Endothelial cell (in vitro differentiated cells): ENCODE data around the gene TBKBP1. TPM values are rescaled to one million over a fixed set of nuclear protein-coding genes. Genes with fewer than 3 reads are reported as not detected.

ENCODE experiments used
- DNase-seq: peaks from one replicate; pipeline ENCODE4 v3.0.0; 2021; ENCODE audit warnings: low spot score
- H3K27ac Mint-ChIP-seq: one replicate; pipeline ENCODE4 v1.8.0; 2021; ENCODE audit warnings: mixed read lengths, inconsistent platforms; ENCODE audit not compliant: unreplicated experiment
- H3K27me3 Mint-ChIP-seq: one replicate; pipeline ENCODE4 v1.8.0; 2021; ENCODE audit warnings: mild to moderate bottlenecking, moderate library complexity, mixed read lengths, inconsistent platforms; ENCODE audit not compliant: unreplicated experiment
- H3K36me3 Mint-ChIP-seq: one replicate; pipeline ENCODE4 v1.8.0; 2021; ENCODE audit warnings: mild to moderate bottlenecking, low read depth, mixed read lengths, inconsistent platforms; ENCODE audit not compliant: unreplicated experiment
- H3K4me1 Mint-ChIP-seq: one replicate; pipeline ENCODE4 v1.8.0; 2021; ENCODE audit warnings: mild to moderate bottlenecking, mixed read lengths, inconsistent platforms; ENCODE audit not compliant: unreplicated experiment
- H3K4me3 Mint-ChIP-seq: one replicate; pipeline ENCODE4 v1.8.0; 2021; ENCODE audit warnings: mild to moderate bottlenecking, mixed read lengths, inconsistent platforms; ENCODE audit not compliant: unreplicated experiment
- H3K9me3 Mint-ChIP-seq: one replicate; pipeline ENCODE4 v1.8.0; 2021; ENCODE audit warnings: mixed read lengths, inconsistent platforms; ENCODE audit not compliant: unreplicated experiment
- CTCF ChIP-seq: fragments of 200-600 bp; sonication (generic); IDR thresholded peaks from one replicate; pipeline ENCODE4 v1.5.0; 2021; ENCODE audit warnings: antibody characterized with exemption; ENCODE audit not compliant: unreplicated experiment
- total RNA-seq: library from RNA; stranded (reverse); fragmentation: NEBNext Ultra II Directional; extraction: Animal tissue kit (Norgen Biotek cat#: 25700); gene quantifications from one replicate; pipeline ENCODE4 v1.2.1, GENCODE V29; 2021; ENCODE audit not compliant: unreplicated experiment

Gene TBKBP1
- total RNA-seq, 1 donor from 2014 or later = 31.4 TPM

GRCh38 chr17:47718634-47719405 is 24.9 kb downstream of the TBKBP1 start:
- Mint-ChIP-seq H3K27ac (no peak overlapping the region), H3K9me3 (no peaks in the 10 kb centered on the region), H3K27me3 (peaks cover 17% of the 10 kb centered on the region), H3K4me3 (no peak overlapping the region), H3K4me1 (peaks cover 15% of the 10 kb centered on the region), H3K36me3 (no peaks in the 10 kb centered on the region)
- no peak for TF ChIP-seq CTCF
- no peak for DNase-seq

GRCh38 chr17:47719411-47720152 is 25.6 kb downstream of the TBKBP1 start:
- Mint-ChIP-seq H3K36me3 (no peaks in the 10 kb centered on the region), H3K4me1 (peaks cover 15% of the 10 kb centered on the region), H3K9me3 (no peaks in the 10 kb centered on the region), H3K4me3 (no peak overlapping the region), H3K27ac (no peak overlapping the region), H3K27me3 (peaks cover 18% of the 10 kb centered on the region)
- DNase-seq = no peak
- TF ChIP-seq CTCF = no peak

GRCh38 chr17:47720196-47720595 is 26.2 kb downstream of the TBKBP1 start:
- H3K4me3 Mint-ChIP-seq = no peak overlapping the region
- no peaks in the 10 kb centered on the region for H3K36me3 Mint-ChIP-seq
- peaks cover 19% of the 10 kb centered on the region for H3K27me3 Mint-ChIP-seq
- no peaks in the 10 kb centered on the region for H3K9me3 Mint-ChIP-seq
- TF ChIP-seq CTCF = no peak
- peaks cover 22% of the 10 kb centered on the region for H3K4me1 Mint-ChIP-seq
- H3K27ac Mint-ChIP-seq = no peak overlapping the region
- DNase-seq = no peak

- no peak for DNase-seq
These were observed 27.0 kb downstream of the TBKBP1 start for GRCh38 chr17:47720754-47721533.

More at GRCh38 chr17:47720754-47721533, 27.0 kb downstream of the TBKBP1 start:
- H3K4me1 Mint-ChIP-seq = peaks cover 22% of the 10 kb centered on the region
- no peak overlapping the region for H3K4me3 Mint-ChIP-seq
- no peak overlapping the region for H3K27ac Mint-ChIP-seq
- no peaks in the 10 kb centered on the region for H3K9me3 Mint-ChIP-seq
- peaks cover 16% of the 10 kb centered on the region for H3K27me3 Mint-ChIP-seq
- no peaks in the 10 kb centered on the region for H3K36me3 Mint-ChIP-seq
- TF ChIP-seq CTCF = no peak
